GM18498 (cell line): ENCODE data around the gene PARP4.
"Not testable (repeated sequence)": the region's sequence is repeated elsewhere in the genome, so short reads cannot be mapped to it uniquely, and the experiment has no call there.

Experiments used
- ATAC-seq: cut with Tn5 transposase; IDR thresholded peaks from one replicate; pipeline ENCODE4 v1.9.1; 2021; ENCODE audit warnings: mild to moderate bottlenecking, moderate library complexity; ENCODE audit not compliant: unreplicated experiment

Gene PARP4

GRCh38 chr13:24380227-24380626 lies 132.4 kb downstream of the PARP4 start:
- not testable (repeated sequence) for ATAC-seq

DNA sequence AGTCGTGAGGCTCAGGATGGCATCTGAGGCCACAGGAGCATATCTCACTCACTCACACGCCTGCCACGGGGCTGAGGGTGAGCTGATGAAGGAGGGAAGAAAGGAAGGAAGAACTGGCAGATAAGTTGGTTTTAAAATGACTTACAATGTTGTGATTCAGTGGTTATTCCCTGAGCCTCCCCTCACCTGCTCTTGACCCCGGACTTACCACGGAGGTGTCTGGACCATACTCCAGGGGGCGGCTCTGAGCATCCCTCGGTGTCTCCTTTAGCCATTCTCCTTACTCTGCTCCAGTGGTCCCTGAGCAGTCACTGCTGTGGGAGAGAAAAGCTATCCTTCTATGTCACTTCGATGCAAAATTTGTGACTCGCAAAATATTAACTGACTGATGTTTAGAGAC lies 141.3 kb downstream of the PARP4 start:
- not testable (repeated sequence) for ATAC-seq
